ENCODE measurements around the gene C16orf54.

The C16orf54 gene

DNA sequence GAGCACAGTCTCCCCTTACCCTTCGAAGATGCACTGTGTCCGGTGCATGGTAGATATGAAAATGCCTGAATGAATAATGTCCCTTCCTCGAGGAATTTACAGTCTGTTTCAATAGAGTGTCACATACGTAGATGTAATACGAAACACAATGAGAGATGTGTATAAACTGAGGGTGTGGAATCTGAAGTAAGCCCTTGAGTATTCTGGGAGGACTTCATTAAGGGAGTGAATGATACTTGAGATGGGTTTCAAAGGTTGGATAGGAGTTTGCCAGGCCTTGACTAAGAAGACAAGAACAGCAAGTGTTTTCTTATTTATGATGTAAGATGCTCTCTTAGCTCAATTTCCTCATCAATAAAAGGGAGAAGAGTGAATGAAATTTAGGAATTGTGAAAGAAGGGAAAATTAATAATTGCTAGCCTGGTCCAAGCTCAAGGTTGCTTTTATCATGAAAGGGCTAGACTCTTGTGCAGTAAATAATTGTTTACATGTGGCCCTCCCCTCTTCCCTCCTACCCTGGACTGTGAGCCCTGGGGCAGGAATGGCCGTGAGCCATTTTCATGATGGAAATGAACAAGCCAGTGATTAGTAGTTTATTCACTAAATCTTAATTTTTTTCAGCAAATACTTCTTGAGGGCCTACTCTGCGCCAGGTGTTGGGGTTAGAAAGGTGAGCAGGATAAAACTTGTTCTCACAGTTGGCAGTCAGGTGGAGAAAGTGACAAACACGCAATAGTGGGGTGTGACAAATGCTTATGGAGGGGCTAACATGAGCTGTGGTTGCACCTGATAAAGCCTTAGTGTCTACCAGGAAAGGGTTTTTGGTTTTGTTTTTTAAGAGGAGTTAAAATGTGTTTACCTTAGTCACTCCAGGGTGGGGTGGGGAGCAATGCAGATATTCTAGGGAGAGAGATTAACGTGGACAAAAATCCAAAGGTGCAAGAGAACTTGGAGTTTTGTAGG lies 46.3 kb upstream of the C16orf54 start:
- peaks cover 58% of the 10 kb centered on the region for H3K36me3 ChIP-seq (ENCODE audit: insufficient read depth, low read length)
- no peak for DNase-seq
- peak overlapping the region; percentile 88 for H3K4me2 ChIP-seq (ENCODE audit: insufficient read depth, low read length)
- H4K20me1 ChIP-seq (ENCODE audit: insufficient read depth, low read length): peaks cover 26% of the 10 kb centered on the region; the same call in 1 of the 2 replicates
- peaks cover 76% of the 10 kb centered on the region for H3K79me2 ChIP-seq (ENCODE audit: insufficient read depth, low read length)
- peak overlapping the region; percentile 77 to 85; a peak in 3 of 4 replicates for H3K4me3 ChIP-seq (ENCODE audit: low read depth in 1 of 2, low read length in 2 of 2)
- H2AFZ ChIP-seq (ENCODE audit: low read depth, low read length): no peak overlapping the region
- H3K4me1 ChIP-seq (ENCODE audit: insufficient read depth, low read length): peaks cover 43% of the 10 kb centered on the region
- H3K9me3 ChIP-seq (ENCODE audit: insufficient read depth, low read length, severe bottlenecking): no peaks in the 10 kb centered on the region
- TF ChIP-seq, protein P1, sequence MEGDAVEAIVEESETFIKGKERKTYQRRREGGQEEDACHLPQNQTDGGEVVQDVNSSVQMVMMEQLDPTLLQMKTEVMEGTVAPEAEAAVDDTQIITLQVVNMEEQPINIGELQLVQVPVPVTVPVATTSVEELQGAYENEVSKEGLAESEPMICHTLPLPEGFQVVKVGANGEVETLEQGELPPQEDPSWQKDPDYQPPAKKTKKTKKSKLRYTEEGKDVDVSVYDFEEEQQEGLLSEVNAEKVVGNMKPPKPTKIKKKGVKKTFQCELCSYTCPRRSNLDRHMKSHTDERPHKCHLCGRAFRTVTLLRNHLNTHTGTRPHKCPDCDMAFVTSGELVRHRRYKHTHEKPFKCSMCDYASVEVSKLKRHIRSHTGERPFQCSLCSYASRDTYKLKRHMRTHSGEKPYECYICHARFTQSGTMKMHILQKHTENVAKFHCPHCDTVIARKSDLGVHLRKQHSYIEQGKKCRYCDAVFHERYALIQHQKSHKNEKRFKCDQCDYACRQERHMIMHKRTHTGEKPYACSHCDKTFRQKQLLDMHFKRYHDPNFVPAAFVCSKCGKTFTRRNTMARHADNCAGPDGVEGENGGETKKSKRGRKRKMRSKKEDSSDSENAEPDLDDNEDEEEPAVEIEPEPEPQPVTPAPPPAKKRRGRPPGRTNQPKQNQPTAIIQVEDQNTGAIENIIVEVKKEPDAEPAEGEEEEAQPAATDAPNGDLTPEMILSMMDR (IDR thresholded peaks at IDR 0.05; ENCODE audit: borderline replicate concordance, extremely low read depth, low read length, poor library complexity, severe bottlenecking): no peak
- TF ChIP-seq EZH2 (IDR thresholded peaks at IDR 0.05; ENCODE audit: borderline replicate concordance, low read depth, low read length, severe bottlenecking): no peak
- H3K9ac ChIP-seq (ENCODE audit: low read depth, low read length): peak overlapping the region; percentile 91
- H3K27me3 ChIP-seq (ENCODE audit: insufficient read depth, low read length, poor library complexity): no peaks in the 10 kb centered on the region
- ATAC-seq (ENCODE audit: insufficient read depth, low read depth): no peak
- peak overlapping the region; percentile 96 for H3K27ac ChIP-seq (ENCODE audit: low read length)

GRCh38 chr16:29790949-29791844 lies 45.4 kb upstream of the C16orf54 start:
- Histone ChIP-seq H3K27me3 (ENCODE audit: insufficient read depth, low read length, poor library complexity) (no peaks in the 10 kb centered on the region), H3K9ac (ENCODE audit: low read depth, low read length) (peak overlapping the region; percentile 91), H3K4me3 (ENCODE audit: low read depth in 1 of 2, low read length in 2 of 2) (peak overlapping the region; percentile 77 to 85), H3K4me1 (ENCODE audit: insufficient read depth, low read length) (peaks cover 43% of the 10 kb centered on the region), H2AFZ (ENCODE audit: low read depth, low read length) (peak overlapping the region; percentile 82), H3K79me2 (ENCODE audit: insufficient read depth, low read length) (peaks cover 67% of the 10 kb centered on the region), H4K20me1 (ENCODE audit: insufficient read depth, low read length) (peaks cover 19% of the 10 kb centered on the region; the same call in 1 of the 2 replicates), H3K9me3 (ENCODE audit: insufficient read depth, low read length, severe bottlenecking) (no peaks in the 10 kb centered on the region), H3K36me3 (ENCODE audit: insufficient read depth, low read length) (peaks cover 49% of the 10 kb centered on the region), H3K4me2 (ENCODE audit: insufficient read depth, low read length) (peak overlapping the region; percentile 88), H3K27ac (ENCODE audit: low read length) (peak overlapping the region; percentile 96)
- DNase-seq (no peak), ATAC-seq (ENCODE audit: insufficient read depth, low read depth) (peak; percentile 40)
- TF ChIP-seq, protein P1 (IDR thresholded peaks at IDR 0.05; ENCODE audit: borderline replicate concordance, extremely low read depth, low read length, poor library complexity, severe bottlenecking): no peak
- no peak for TF ChIP-seq EZH2 (IDR thresholded peaks at IDR 0.05; ENCODE audit: borderline replicate concordance, low read depth, low read length, severe bottlenecking)

GRCh38 chr16:29790183-29790948 lies 44.6 kb upstream of the C16orf54 start, which contains the start of gene KIF22:
KIF22 (plus strand) TSS chr16:29790751; CDS start chr16:29790760, 9 bp downstream.
- Histone ChIP-seq H3K4me2 (ENCODE audit: insufficient read depth, low read length) (peak within 1 kb of the TSS; percentile 88), H3K4me3 (ENCODE audit: low read depth in 1 of 2, low read length in 2 of 2) (peak within 1 kb of the TSS; percentile 77 to 85), H3K27me3 (ENCODE audit: insufficient read depth, low read length, poor library complexity) (no peaks in the 10 kb centered on the region), H4K20me1 (ENCODE audit: insufficient read depth, low read length) (peaks cover 19% of the 10 kb centered on the region; the same call in 1 of the 2 replicates), H3K4me1 (ENCODE audit: insufficient read depth, low read length) (peaks cover 43% of the 10 kb centered on the region), H3K9me3 (ENCODE audit: insufficient read depth, low read length, severe bottlenecking) (no peaks in the 10 kb centered on the region), H3K36me3 (ENCODE audit: insufficient read depth, low read length) (peaks cover 43% of the 10 kb centered on the region), H3K79me2 (ENCODE audit: insufficient read depth, low read length) (peaks cover 58% of the 10 kb centered on the region), H2AFZ (ENCODE audit: low read depth, low read length) (peak within 1 kb of the TSS; percentile 98), H3K9ac (ENCODE audit: low read depth, low read length) (peak within 1 kb of the TSS; percentile 91), H3K27ac (ENCODE audit: low read length) (peak within 1 kb of the TSS; percentile 99)
- peak; percentile 89 for ATAC-seq (ENCODE audit: insufficient read depth, low read depth)
- TF ChIP-seq, protein P1 (IDR thresholded peaks at IDR 0.05; ENCODE audit: borderline replicate concordance, extremely low read depth, low read length, poor library complexity, severe bottlenecking): peak; percentile 89
- TF ChIP-seq EZH2 (IDR thresholded peaks at IDR 0.05; ENCODE audit: borderline replicate concordance, low read depth, low read length, severe bottlenecking): no peak
- DNase-seq: peak; percentile 100

Data from DND-41 (cell line).